ENCODE data around the gene GPR132. TPM values are rescaled to one million over a fixed set of nuclear protein-coding genes. Genes with fewer than 3 reads are reported as not detected.

Gene GPR132
- total RNA-seq, 1 experiment from 2014 or later: 0.10 TPM

- Histone ChIP-seq H3K4me1 (ENCODE audit: control insufficient read depth in 1 of 2, insufficient read depth in 2 of 2, low read length in 2 of 2) (peaks cover 0 to 37% of the 10 kb centered on the region in 2 experiments; a peak in 3 of 4 replicates), H3K9me3 (ENCODE audit: control insufficient read depth in 1 of 2, insufficient read depth in 1 of 2, low read depth in 1 of 2, low read length in 2 of 2) (no peaks in the 10 kb centered on the region), H3K4me3 (replicated peaks in 1 of 2; ENCODE audit: low read depth in 1 of 2, low read length in 2 of 2) (no peak overlapping the region), H3K27me3 (ENCODE audit: insufficient read depth, low read length) (no peaks in the 10 kb centered on the region), H3K9me2 (ENCODE audit: insufficient read depth) (no peaks in the 10 kb centered on the region), H3K4me2 (ENCODE audit: low read length) (peak overlapping the region; percentile 16), H3K36me3 (ENCODE audit: control insufficient read depth in 1 of 2, insufficient read depth in 2 of 2, low read length in 2 of 2) (no peaks in the 10 kb centered on the region), H4K20me1 (ENCODE audit: insufficient read depth) (no peaks in the 10 kb centered on the region), H3K79me2 (ENCODE audit: insufficient read depth, low read length) (no peaks in the 10 kb centered on the region), H3K9ac (ENCODE audit: low read length) (no peak overlapping the region), H2AFZ (ENCODE audit: low read depth, low read length, poor library complexity, severe bottlenecking) (no peak overlapping the region), H3K27ac (ENCODE audit: low read depth, low read length) (no peak overlapping the region)
- intact Hi-C loops (cut with micrococcal nuclease): no loop called here
- no peak for DNase-seq (ENCODE audit: low read depth, low spot score)
- CTCF ChIA-PET: no interaction called here
- TF ChIP-seq EGR1 (IDR thresholded peaks at IDR 0.05; ENCODE audit: low read depth) (no peak), POLR2A (IDR thresholded peaks at IDR 0.05; ENCODE audit: borderline replicate concordance, extremely low read depth, insufficient read depth, insufficient read length) (no peak), REST (IDR thresholded peaks at IDR 0.05; ENCODE audit: low read depth) (no peak), TCF7L2 (IDR thresholded peaks at IDR 0.05; ENCODE audit: borderline replicate concordance, extremely low read depth, insufficient read depth, insufficient read length) (no peak), YY1 (IDR thresholded peaks at IDR 0.05; ENCODE audit: extremely low read depth, insufficient replicate concordance, low read depth, low read length) (no peak), ATF3 (IDR thresholded peaks at IDR 0.05) (no peak), SRF (IDR thresholded peaks at IDR 0.05; ENCODE audit: low read depth) (no peak), CTCF (IDR thresholded peaks at IDR 0.05 in 2 of 3, conservative IDR thresholded peaks at IDR 0.05 in 1 of 3; ENCODE audit: borderline replicate concordance in 1 of 3, insufficient read depth in 1 of 3, low read depth in 2 of 3, low read length in 2 of 3) (no peak), RAD21 (IDR thresholded peaks at IDR 0.05; ENCODE audit: low read depth) (no peak), CBX3 (IDR thresholded peaks at IDR 0.05; ENCODE audit: low read depth) (no peak), JUND (IDR thresholded peaks at IDR 0.05) (no peak), ZFX (IDR thresholded peaks at IDR 0.05) (no peak), SIN3A (IDR thresholded peaks at IDR 0.05; ENCODE audit: low read depth) (no peak), FOSL1 (IDR thresholded peaks at IDR 0.05; ENCODE audit: low read depth) (no peak), SP1 (IDR thresholded peaks at IDR 0.05; ENCODE audit: low read depth) (no peak)
- TF ChIP-seq, protein P1, sequence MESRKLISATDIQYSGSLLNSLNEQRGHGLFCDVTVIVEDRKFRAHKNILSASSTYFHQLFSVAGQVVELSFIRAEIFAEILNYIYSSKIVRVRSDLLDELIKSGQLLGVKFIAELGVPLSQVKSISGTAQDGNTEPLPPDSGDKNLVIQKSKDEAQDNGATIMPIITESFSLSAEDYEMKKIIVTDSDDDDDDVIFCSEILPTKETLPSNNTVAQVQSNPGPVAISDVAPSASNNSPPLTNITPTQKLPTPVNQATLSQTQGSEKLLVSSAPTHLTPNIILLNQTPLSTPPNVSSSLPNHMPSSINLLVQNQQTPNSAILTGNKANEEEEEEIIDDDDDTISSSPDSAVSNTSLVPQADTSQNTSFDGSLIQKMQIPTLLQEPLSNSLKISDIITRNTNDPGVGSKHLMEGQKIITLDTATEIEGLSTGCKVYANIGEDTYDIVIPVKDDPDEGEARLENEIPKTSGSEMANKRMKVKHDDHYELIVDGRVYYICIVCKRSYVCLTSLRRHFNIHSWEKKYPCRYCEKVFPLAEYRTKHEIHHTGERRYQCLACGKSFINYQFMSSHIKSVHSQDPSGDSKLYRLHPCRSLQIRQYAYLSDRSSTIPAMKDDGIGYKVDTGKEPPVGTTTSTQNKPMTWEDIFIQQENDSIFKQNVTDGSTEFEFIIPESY (IDR thresholded peaks at IDR 0.05; ENCODE audit: extremely low read depth, insufficient replicate concordance, low read length): no peak
- TF ChIP-seq, protein P2, sequence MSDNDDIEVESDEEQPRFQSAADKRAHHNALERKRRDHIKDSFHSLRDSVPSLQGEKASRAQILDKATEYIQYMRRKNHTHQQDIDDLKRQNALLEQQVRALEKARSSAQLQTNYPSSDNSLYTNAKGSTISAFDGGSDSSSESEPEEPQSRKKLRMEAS (IDR thresholded peaks at IDR 0.05): no peak
- POLR2A ChIA-PET: no interaction called here
- no TSS peak for BruUV-seq (replicated peaks)
- ATAC-seq: peak; percentile 30; the same call in 1 of the 2 replicates
- RAD21 ChIA-PET (ENCODE audit: low non-redundant PET in 1 of 2, low total read pairs in 2 of 2, uncharacterized antibody in 2 of 2, unreplicated experiment in 2 of 2): no interaction called here
Observed at GRCh38 chr14:105067140-105067968, 2.1 kb upstream of the GPR132 start.
